ENCODE results near the gene SOX8.

SOX8 gene

DNA sequence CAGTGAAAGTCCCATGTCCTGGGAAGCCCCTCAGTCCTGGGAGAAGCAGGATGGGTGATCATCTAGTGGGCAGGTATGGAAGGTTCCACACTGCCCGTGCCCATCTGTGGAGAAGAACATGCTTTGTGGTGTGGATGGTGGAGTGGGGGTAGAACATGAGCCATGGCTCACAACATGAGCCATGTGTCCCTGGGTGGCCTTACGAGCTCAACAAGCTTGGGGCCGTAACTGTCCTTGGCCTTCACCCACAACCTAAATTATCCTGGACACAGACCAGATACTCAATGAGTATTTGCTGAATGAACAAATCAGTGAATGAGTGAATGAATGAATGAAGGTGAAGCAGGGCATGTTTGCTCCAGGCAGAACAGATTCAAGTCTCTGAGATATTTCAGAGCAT is 13.5 kb downstream of the SOX8 start:
- no peak for TF ChIP-seq POLR2A (IDR thresholded peaks at IDR 0.05; ENCODE audit: low read depth, low read length)
- DNase-seq (ENCODE audit: insufficient read length, low spot score) (no peak), FAIRE-seq (no peak)

DNA sequence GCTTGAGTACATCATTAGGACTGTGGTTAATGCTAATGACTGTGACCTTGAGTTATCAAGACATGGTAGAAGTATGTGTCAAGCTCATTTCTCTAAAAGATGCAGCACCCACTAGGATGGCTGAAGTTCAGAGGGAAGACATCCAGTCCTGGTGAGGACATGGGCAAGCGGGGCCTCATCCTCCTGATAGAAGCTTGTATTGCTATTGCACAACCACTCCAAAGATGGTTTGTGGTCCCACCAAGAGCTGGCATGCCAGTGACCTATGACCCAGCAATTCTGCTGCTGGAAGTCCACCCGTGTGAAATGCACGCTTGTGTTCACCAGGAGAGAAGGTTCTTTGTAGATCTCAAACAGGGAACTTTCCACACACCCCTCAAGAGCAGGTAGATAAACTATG is 14.2 kb downstream of the SOX8 start:
- no peak for TF ChIP-seq POLR2A (IDR thresholded peaks at IDR 0.05; ENCODE audit: low read depth, low read length)
- FAIRE-seq, result no peak
- DNase-seq (ENCODE audit: insufficient read length, low spot score), result no peak

DNA sequence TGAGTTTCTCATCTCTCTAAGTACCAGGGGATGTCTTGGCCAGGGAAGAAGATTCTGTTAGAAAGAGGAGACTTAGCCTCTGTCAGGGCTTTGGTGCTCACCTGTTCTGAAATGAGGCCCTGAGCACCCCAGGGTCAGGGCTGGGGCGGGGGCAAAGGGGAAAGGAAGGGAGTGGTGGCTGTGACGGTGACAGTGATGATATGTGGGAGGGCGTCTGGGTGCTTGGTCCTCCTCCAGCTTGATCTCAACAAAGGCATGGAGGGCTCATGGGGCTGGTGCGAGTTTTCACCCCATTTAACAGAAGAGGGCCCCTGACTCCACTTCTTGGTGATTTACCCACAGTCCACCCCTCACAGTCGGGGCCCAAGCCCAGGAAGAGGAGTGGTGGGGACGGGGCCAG is 15.1 kb downstream of the SOX8 start:
- no peak for FAIRE-seq
- DNase-seq (ENCODE audit: insufficient read length, low spot score), result no peak
- no peak for TF ChIP-seq POLR2A (IDR thresholded peaks at IDR 0.05; ENCODE audit: low read depth, low read length)

DNA sequence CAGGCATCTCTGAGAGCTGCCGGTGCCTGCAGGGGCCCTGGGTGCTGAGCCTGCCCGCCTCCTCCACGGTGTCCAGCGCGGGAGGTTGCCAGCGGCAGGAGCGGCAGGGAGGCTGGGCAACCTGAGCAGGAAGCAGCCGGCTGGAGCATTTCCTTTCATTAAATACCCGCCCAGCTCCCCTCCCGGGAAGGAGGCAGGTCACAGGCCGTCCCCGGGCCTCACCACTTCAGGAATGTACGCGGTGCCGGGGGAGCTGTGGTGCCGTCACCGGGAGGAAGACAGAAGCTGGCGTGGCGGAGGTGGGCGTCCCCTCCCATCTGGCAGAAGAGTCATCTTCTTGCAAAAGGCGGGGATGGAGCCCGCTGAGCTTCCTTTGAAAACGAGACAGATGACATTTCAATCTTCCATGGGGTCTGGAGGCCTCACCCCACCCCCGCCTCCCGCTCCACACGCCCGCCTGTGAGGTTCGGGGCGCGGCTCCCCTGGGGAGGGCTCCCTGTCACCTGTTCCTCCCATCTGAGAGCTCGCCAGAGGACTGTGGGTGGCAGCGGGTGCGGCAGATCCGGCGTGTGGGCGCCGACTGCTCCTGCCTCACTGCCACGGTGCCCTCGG is 16.0 kb downstream of the SOX8 start:
- DNase-seq (ENCODE audit: insufficient read length, low spot score), result no peak
- FAIRE-seq, result no peak
- no peak for TF ChIP-seq POLR2A (IDR thresholded peaks at IDR 0.05; ENCODE audit: low read depth, low read length)

DNA sequence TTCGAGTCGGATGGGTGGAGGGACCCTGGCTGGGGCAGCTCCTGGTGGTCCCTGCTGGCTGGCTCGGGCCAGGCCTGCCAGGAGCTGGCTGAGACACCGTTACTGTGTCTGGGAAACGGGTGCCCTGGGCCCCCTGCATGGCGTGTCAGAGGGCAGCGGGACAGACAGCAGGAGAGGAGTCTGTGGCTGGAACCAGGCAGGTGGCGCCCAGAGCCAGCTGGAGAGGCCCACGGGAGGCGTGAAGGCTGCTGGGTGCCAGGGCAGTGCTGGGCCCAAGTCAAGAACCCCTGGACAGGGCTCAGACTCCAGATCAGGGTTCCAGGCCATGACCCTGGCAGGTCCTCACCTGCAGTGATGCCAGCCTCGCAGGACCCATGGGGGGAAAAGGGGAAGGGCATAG is 16.6 kb downstream of the SOX8 start:
- FAIRE-seq (no peak), DNase-seq (ENCODE audit: insufficient read length, low spot score) (no peak)
- no peak for TF ChIP-seq POLR2A (IDR thresholded peaks at IDR 0.05; ENCODE audit: low read depth, low read length)

DNA sequence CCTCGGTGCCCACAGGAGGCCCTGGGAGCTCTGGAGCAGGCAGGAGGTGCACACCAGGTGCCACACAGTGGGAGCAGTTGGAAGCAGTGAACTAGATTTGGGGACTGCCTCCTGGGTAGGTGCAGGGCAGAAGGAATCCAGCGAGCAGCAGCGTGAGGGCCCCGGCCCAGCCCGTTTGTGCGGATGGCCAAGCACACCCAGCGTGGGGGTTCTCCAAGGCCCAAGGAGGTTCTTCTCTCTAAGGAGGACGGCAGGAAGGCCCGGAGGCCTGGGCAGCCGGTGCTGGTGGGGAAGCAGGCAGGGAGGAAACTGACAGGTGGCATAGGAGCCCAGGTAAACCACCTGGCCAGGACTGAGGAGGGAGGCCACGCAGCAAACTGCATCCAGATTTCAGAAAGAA is 17.0 kb downstream of the SOX8 start:
- no peak for DNase-seq (ENCODE audit: insufficient read length, low spot score)
- no peak for TF ChIP-seq POLR2A (IDR thresholded peaks at IDR 0.05; ENCODE audit: low read depth, low read length)

DNA sequence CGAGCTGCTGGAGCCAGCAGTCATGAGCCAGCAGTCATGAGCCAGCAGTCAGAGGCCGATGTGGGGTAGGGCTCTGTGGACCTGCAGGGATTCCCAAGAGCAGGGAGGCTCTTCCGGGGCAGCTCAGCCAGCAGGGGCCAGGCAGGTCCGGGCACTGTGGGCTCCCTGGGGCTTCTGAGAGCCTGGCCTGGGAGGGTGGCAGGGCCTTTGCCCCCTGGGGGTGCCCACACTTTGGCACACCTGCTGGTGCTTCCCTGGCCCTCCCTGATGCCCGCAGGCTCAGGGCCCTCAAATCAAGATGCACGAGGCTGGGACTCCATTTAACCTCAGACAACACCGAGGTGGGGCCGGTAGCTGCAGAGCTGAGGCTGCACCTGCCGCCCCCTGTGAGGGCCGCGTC is 18.1 kb downstream of the SOX8 start:
- no peak for TF ChIP-seq POLR2A (IDR thresholded peaks at IDR 0.05; ENCODE audit: low read depth, low read length)
- FAIRE-seq (no peak), DNase-seq (ENCODE audit: insufficient read length, low spot score) (no peak)

More for the DNA sequence above, 17.0 kb downstream of the SOX8 start:
- no peak for FAIRE-seq

DNA sequence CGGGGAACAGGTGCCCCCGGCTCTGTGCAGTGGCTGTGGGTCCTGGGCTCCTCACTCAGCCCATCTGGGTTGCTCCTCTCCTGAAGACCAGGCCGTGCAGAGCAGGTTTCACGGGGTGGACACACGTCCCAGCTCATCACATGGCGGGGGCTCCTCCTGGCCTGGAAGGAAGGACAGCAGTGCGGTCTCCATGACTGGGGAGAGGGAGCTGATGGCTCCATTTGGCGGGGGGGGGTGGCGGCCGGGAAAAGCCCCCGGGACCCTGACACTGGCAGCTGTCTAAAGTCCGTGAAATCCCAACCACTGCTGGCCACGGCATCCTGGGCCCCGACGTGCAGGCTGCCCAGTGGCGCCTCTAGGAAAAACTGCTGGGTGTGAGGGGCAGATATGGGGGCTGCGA is 19.0 kb downstream of the SOX8 start:
- no peak for TF ChIP-seq POLR2A (IDR thresholded peaks at IDR 0.05; ENCODE audit: low read depth, low read length)
- FAIRE-seq, result no peak
- no peak for DNase-seq (ENCODE audit: insufficient read length, low spot score)

DNA sequence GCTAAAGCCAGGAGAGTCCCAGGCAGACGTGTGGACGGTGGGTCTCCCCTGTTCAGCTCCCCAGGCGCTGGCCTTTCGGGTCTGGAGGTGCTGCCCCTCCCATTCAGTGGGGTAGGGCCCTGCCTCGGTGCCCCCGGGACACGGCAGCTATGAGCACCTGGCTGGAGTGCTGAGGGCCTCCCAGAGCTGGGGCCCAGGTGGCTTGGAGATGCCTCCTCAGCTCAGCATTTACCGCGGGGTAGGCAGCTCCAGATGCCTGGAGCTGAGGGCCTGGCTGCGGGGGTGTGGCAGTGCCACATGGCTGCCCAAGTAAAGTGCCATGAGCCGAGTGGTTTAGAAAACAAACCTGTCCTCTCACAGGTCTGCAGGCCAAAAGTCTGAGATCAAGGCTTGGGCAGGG is 19.5 kb downstream of the SOX8 start:
- TF ChIP-seq POLR2A (IDR thresholded peaks at IDR 0.05; ENCODE audit: low read depth, low read length), result no peak
- no peak for FAIRE-seq
- no peak for DNase-seq (ENCODE audit: insufficient read length, low spot score)

DNA sequence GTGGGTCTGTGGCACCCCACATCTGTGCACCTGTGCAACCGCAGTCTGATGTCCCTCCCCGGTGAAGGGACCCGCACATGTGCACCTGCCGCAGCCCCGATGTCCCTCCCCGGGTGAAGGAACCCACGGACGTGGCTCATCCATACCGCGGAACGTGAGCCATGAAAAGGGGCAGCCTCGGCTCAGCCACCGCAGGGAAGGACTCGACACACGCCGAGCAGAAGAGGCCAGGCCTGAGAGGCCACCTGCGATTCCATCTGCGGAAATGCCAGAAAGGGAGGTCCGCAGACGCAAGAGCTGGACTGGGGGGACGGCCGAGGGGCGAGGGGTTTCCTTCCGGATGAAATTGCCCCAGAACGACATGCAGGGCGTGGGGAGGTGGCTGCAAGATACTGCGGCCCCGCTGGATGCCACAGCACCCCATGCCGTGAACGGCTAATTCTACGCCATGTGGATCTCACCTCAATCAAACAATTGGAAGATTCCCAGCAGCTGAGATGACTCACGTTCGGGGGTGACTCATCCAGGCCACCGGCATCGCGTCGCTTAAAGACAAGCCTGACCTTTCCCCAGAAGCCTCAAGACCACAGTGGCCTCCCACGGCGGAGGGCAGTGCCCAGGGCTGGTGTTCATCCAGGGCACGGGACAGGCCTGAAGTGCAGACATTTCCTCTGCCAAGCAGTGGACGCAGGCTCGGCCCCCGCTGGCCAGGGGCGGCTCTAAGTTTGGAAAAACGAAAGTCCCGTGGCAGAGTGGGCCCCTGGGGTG is 21.0 kb downstream of the SOX8 start:
- DNase-seq (ENCODE audit: insufficient read length, low spot score), result peak; percentile 98
- TF ChIP-seq POLR2A (IDR thresholded peaks at IDR 0.05; ENCODE audit: low read depth, low read length), result no peak
- peak; percentile 96 for FAIRE-seq

DNA sequence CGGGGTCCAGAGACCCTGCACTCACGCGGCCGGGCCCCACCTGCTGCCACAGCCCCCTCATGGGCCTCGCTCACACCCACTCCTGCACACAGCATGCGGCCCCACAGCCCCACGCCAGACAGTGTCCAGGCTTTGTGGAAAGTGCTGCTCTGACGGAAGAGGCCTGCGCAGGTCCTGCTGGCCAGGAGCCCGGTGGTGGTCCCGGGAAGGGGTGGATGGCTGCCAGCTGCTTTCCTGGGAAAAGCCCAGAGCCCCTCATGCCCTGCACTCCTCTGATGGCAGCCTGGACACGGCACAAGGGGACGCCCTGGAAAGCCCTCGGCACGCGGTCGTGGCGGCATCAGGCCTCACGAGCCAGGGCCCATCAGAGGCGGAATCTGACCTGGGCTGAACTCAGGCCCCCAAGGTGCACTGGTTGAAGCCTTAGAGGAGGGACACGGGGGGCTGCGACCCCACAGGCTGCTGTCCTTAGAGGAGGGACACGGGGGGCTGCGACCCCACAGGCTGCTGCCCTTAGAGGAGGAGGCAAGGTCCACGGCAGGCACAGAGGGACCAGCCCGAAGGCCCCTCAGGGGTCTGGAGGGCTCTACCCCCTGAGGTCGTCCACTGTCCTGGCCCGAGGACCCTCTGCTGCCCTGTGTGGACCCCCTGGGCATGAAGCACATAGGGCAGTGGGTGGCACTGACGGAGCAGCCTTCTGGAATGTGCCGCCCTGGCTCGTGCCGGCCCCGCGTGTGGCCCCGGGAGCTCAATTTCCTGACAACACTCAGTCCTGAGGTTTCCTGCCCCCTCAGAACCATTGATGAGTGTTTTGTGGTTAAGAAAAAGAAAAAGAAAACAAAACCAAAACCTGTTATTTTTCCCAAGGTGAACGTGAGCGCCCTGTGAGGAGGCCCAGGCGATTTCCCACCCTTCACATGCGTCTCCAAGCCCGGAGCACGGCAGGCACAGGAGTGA is 22.1 kb downstream of the SOX8 start:
- DNase-seq (ENCODE audit: insufficient read length, low spot score) (peak; percentile 71), FAIRE-seq (no peak)
- TF ChIP-seq POLR2A (IDR thresholded peaks at IDR 0.05; ENCODE audit: low read depth, low read length), result no peak

DNA sequence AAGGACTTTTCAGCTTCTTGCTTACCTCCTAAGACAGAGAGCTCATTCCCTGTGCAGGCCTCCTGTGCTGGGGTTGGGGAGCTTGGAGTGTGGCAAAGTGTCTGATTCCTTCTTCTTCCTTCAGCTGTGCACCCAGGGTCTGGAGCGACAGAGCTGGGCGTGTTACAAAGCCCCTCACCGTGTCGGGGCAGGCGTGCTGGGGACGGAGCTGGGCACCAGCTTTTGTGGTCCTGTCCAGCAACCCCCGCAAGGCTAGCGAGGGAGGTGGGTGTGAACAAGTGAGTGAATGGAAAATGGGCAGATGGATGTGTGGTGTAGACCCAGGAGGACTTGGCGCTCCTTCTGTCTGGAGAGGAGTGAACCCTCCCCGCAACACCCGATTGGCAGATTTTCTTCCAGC is 23.7 kb downstream of the SOX8 start:
- DNase-seq (ENCODE audit: insufficient read length, low spot score) (no peak), FAIRE-seq (no peak)
- TF ChIP-seq POLR2A (IDR thresholded peaks at IDR 0.05; ENCODE audit: low read depth, low read length), result no peak

DNA sequence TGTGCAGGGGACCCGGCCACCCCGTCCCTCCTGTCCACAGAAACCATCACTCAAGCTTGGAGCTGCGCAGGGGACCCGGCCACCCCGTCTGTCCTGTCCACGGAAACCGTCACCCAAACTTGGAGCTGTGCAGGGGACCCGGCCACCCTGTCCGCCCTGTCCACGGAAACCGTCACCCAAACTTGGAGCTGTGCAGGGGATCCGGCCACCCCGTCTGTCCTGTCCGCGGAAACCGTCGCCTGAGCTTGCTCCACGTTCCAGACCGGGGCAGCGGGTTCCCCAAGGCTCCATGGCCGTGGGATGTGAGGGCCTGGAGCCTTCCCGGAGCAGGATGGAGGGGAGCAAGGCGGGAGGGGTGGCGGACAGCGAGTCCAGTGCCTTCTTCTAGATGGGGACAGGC is 25.2 kb downstream of the SOX8 start:
- TF ChIP-seq POLR2A (IDR thresholded peaks at IDR 0.05; ENCODE audit: low read depth, low read length), result no peak
- FAIRE-seq, result no peak
- DNase-seq (ENCODE audit: insufficient read length, low spot score), result no peak

DNA sequence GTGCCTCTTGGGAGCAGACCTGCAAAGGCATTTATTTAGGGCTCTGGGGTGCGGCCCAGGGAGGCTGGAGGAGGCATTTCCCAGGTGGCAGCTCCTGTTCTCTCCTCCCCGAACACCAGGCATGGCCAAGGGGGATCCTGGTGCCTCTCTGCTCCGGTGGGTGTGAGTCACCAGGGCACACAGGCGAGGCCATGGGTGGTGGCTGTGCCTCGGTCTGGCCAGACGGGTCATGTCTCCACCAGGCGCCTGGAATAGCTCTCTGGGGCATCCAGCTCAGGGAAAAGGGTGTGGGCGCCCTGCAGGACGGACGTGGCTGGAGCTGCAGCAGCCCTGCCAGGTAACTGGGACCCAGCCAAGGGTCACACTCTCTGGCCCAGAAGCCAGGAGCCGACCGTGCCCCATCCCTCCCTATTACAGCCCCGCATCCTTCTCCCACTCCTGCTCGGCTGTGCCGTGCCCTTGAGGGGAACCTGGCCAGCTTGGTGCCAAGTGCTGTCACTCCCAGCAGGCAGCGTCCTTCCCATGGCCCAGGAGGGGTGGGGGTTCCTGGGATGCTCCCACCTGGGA is 25.8 kb downstream of the SOX8 start:
- TF ChIP-seq POLR2A (IDR thresholded peaks at IDR 0.05; ENCODE audit: low read depth, low read length), result no peak
- no peak for FAIRE-seq
- peak; percentile 57 for DNase-seq (ENCODE audit: insufficient read length, low spot score)
